GM21723 (cell line): ENCODE measurements around the gene PMP22.
"Not testable (repeated sequence)": the region's sequence is repeated elsewhere in the genome, so short reads cannot be mapped to it uniquely, and the experiment has no call there.

Experiments used
- ATAC-seq: cut with Tn5 transposase; IDR thresholded peaks from one replicate; pipeline ENCODE4 v1.9.1; 2021; ENCODE audit warnings: mild to moderate bottlenecking, moderate library complexity; ENCODE audit not compliant: unreplicated experiment

Gene PMP22

DNA sequence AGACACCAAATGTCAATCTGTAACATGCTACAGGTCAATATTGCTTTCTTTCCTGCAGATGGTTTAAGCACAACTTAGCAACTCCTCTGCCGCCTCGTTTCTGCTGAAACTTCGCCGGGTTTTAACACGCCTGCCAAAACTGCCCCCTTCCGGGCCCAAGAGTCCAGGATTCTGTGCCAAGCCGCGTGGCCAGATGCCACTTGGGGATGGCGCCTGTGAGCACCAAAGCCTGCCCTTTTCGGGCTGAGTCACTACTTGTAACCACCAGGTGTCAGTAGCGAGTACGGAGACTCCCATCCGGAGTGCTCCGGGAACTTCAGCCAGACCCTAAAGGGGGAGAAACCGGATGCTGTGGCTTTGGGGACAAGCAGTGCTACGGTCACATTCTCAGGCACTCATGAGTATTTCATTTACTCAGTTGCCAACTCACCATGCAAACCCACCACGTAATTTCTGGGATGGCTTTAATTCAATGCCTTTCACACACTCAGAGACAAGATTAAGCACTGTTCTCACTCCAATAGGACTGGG lies 7.8 kb downstream of the PMP22 start:
- ATAC-seq: peak; percentile 84

DNA sequence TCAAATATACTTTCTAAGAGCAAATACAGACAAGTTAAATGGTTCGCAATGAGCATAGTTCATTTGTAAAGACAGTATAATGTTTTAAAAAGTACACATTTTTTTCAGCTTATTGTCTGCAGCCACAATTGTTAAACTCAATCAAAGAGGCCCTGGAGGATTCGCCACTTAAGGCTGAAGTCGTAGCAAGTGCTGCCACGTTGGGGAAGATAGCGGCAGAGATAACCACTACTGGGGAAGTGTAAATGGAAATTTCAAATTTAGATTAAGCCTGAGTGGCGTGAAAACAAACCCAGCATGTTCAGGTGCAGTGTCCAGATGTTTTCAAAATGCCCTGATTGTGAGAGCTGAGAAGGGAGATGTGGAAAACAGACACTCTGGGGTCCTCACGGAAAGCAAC lies 8.4 kb downstream of the PMP22 start:
- no peak for ATAC-seq

DNA sequence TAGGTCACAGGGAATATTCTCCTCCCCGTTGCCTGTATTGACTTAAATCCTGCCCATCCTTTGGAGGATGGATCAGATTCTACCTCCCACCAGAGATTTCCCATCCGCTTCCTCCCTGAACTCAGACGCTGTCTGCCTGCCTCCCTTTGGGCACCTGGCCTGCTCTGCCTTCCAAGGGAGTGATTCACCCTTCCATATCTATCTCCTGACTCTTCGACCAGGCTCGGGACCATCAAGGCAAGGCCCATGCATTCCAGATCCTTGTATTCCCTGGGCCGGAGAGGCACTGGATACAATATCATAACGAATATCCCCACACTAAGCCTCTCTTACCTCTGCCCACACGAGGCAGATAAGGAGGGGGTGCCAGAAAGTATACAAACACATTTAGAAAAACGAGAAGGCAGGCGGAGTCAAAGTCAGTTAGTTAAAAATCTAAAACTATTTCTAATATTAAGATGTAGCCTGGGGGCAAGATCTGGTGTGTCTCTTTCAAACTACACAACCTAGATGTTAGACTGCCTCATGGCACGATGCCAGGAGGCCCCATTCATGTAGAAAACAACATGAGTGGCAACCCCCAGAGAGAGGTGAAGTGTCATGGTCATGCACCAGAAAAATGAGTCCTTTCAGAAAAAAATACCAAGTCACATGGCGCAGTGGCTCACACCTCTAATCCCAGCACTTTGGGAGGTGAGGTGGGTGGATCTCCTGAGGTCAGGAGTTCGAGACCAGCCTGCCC lies 9.2 kb downstream of the PMP22 start:
- ATAC-seq: no peak

DNA sequence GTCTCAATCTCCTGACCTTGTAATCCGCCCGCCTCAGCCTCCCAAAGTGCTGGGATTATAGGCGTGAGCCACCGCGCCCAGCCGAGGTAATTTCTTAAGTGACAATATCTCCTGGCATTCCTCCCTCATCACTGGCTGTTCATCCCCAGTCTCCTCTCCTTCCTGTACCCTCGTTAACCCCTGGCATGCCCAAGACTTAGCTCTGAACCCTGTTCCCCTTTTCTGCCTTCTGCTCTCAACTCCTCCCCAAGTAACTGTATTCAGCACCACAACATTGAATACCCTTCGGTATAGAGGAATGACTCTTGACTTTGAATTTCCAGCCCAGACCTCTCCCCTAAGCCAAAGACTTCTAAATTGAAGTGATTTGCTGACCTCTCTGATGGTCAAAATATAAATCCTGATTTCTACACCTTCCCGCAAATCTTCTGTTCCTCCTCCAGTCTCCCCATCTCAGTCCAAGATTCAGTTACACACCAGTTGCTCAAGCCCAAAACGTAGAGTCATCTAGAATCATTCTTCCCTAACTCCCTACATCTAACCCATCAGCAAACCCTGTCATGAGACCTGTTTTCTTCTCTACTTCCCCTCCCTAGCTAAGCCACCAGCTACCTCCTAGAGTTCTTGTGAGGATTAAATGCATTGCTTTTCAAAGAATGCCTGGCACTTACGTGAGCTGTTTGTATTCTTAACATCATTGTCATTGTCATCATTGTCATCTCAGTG lies 14.8 kb downstream of the PMP22 start:
- no peak for ATAC-seq

DNA sequence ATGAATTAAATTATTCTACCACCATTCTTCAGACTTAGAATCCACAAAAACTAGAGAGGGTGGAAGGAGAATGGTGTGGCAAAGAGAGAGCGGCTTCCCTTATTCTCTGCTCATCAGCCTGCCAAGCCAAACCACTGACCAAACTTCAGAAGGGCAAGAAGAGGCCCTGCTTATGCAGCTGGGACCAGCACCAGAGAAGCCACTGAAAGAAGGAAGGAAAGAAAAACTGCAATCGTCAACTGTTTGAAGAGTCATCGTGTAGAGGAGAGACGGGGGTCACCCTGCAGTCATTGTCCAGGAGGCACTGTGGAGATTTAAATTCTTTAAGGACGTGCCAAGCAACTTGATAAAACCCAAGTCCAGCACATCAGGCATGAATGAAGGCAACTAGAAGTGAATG lies 15.6 kb downstream of the PMP22 start:
- no peak for ATAC-seq

DNA sequence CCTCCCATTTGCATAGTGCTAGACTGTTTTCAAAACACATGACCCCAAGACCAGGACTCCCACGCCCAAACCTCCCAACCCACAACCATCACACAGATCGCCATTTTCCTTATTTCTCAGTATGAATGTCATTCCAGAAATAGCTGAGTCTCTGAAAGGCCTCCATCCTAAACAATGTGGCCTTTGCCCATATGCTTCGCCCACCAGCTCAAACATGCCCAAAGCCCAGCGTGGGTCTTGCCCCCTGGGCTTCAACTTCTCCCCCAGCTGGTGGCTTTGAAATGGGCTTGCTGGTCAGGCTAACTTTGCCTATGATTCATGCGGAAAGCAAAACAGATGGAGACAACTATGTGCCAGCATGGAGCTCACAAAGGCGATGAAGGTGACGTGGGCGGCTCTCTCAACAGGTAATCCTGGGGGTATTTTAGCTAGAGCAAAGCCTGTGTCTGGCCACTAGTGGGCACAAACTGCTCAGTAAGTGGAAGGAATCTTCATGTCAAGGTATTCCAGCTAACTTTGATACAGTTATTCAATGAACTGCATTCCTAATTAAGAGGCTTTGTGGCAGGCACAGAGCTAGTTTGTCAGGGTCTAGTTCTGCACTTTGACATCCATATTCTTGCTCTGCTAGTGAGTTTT lies 17.1 kb downstream of the PMP22 start:
- ATAC-seq: no peak

DNA sequence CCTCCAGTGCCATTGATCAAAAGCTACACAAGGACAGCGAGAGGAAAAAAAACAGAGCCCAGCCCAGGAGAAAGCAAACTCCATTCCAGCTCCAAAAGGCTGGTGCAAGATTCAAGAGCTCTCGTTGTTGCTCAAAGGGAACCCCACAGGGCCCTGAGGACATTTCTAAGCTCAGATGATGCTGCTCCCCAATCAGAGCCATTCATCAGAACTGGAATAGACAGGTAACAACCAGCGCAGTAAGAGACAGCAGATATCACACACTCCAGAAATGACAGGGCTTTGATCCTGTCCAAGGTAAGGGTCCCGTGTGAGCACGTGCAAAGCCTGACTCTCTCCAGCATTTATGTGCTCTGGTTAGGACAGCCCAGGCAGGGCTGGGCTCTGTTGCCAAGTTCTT lies 20.1 kb downstream of the PMP22 start:
- ATAC-seq: no peak

DNA sequence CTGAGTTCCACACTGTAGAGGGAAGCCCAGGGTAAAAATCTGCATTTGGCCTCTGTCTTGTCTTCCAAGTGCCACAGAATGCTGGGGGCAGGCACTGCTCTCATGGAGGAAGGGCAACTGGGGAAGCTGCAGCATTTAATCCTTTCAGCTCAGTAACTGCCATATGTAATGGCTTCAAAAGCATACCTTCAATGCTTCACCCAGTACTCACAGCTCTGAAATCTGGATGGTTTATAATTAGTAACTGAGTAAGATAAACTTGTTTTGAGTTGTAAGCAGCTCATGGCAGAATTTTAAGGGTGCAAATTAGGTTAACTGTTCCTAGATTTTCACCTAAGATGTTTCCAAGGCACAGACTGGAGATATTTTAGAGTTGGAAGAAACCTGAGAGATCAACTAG lies 24.5 kb downstream of the PMP22 start:
- no peak for ATAC-seq

DNA sequence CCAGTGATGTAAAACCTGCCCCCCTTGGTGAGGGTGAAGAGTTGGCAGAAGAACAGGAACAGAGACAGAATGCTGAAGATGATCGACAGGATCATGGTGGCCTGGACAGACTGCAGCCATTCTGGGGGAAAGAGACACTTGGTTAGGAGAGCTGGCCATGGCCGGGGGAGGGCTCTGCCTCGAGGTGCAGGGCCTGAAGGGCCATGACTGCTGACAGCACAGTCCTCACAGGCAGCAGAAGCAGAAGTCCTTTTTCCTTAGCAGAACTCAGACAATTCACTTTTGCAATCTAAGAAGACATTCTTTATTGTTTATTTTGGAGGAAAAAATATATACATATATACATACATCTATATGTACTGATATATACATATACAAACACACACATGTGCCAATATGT lies 25.6 kb downstream of the PMP22 start:
- no peak for ATAC-seq

DNA sequence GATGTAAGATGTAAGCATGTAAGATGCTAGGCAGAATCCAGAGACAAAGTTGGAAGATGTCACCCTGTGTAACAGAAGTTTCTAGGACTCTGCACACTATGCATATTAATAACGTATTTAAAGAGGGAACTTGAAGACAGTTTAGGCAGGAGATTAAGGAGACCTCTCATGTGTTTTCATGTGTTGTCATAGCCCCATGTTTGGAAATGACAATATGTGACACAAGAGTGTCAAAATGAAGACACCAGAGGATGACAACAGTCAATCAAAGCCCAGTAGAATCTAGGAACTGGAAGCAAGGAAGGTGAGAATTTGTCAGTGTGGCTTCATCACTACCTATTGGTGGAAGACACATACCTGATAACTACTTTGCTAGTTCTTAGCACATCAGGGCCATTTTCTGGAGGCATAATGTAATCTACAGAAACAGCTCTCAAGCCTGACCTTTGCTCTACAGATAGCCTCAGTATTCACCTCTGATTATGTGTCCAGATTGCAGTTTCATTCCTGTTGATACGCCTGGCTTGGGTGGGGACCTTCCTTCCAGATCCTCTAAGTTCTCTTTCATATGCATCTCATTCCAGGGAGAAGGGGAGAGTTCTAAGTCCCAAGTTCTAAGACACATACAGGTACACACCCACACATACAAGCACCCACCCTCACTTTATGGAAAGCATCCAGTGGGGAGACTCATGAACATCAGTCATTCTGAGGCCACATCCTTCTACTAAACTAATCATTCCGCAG lies 26.3 kb downstream of the PMP22 start:
- ATAC-seq: no peak

DNA sequence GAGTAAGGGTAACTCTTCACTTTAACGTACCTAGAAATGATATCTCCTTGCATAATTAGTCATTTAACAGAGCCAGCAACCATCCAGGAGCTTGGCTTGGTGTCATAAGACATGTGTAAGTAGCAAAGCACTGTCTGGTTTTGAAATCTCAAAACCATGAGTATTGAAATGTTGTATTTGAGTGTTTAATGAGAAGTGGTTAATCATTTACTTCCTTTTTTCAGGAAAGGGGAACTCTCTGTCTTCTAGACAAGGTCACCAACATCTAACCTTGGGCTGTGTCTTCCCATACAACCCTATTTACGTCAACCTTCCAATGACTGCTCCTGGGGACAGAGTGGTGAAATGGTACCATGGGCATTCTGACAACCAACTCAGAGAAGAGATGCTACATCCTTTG lies 27.1 kb downstream of the PMP22 start:
- ATAC-seq: no peak

DNA sequence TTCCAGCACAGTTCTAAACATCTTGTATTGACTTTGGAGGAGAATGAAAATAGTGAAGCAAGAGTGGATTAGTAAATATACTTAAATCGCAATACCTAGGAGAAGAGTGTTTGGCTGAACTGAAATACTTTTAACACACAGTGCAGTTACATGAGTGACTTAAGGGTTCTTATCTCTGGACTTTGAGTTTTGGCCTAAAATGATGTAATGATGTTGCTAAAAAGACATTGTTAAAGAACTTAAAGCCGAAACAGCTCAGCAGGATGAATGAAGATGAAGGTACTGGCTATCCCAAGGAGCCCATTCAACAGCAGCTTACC lies 28.1 kb downstream of the PMP22 start:
- no peak for ATAC-seq

DNA sequence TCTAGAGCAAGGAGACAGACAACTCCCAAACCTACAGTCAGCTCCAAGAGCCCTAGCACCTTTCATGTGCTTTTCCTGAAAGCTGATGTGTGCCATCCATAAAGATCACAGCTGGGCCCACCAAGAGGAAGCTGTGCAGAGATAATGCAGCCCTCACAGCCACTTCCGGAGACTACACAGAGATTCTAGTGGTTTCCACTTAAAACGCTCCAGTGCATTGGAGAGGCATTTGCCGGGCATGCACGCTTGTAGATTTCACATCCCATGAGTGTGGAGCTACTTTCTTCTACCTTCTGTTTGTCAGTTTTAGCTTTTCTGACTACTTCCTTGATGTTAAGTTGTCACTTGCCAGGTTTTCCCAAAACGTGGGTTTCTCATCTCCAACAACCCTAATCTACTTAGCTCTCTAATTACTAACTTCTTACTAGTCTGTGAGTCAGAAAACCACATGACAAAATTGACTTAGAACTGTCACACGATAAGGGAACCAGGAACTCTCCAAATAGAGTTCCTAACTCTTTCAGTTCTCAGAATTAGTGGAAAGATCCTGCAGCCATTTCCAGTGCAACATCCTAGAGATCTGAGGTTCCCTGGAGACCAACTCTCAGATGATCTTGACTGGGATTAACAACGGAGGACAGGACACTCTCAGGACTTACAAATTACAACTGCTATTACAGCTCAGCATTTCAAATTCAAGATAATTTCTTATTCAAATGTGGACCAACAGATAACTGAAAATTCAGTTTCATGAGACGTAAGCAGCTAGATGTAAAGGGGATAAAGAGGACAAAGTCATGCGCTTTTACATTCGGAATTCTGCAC lies 28.6 kb downstream of the PMP22 start:
- ATAC-seq: no peak

DNA sequence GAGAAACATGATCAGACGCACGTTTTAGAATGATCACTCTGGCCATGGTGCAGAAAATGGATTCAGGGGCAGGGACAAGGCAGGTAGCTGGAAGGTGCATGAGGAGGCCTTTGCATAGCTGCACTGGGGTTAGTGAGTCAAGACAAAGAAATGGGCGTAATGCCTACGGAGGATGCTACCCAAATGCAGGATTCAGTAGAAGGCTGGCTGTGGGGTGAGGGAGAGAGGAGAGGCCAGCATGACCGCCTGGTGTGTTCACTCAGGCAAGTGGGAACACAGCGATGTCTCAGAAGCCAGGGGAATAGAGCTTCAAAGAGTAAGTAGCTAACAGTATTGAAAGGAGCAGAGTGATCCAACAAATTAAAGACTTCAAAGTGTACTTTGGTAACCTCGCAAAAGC lies 31.2 kb downstream of the PMP22 start:
- no peak for ATAC-seq

DNA sequence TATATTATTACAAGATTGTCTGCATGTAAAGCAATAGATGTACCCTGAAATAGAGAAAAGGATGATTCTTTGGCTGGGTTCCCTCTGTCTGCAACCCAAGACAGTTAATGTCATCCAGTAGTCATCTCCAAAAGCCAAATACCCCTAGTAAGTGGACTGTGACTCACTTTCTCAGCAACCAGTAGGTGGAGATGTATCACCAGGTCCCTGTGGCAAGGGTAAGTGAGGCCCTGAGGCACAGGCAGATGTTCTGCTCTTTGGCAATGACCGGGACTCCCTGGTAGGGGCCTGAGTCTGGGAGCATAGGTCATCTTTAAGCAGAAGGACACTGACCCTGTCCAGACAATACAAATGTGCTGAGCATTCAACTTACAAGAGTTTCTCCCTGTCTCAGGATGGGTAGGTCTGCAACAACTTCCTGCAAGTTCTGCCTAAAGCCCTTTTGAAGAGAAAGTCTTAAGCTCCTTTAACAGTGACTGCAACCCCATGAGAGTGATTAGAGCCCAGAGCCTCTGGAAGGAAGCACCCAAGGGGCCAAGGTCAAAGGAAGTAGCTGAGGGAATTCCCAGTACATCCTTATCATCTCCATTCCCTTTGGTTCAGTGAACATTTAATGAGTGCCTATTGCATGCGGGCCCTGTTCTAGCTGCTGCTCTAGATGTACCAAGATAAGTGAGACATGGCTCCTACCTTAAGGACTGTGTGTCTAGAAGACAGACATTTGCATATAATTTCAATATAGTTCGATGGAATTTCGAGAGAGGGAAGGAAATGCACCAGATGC lies 31.9 kb downstream of the PMP22 start:
- no peak for ATAC-seq

DNA sequence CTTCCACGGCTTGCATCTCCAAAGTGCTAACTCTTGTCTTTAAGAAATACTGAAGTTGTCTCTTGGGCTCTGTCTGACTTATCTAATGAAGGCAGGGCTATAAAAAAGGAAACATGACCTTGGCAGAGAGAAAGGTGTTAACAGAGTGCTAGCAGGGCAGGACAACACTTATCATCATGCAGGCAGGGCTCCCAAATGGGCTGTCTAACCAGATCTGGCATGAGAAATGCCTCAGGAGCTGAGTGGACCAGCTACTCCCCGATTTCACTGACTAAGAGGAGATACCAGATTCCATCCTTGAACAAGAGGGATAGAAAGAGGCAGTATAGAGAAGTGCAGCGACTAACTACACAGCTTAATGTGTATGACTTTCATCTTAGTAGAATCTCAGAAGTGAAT lies 32.6 kb downstream of the PMP22 start:
- ATAC-seq: no peak

DNA sequence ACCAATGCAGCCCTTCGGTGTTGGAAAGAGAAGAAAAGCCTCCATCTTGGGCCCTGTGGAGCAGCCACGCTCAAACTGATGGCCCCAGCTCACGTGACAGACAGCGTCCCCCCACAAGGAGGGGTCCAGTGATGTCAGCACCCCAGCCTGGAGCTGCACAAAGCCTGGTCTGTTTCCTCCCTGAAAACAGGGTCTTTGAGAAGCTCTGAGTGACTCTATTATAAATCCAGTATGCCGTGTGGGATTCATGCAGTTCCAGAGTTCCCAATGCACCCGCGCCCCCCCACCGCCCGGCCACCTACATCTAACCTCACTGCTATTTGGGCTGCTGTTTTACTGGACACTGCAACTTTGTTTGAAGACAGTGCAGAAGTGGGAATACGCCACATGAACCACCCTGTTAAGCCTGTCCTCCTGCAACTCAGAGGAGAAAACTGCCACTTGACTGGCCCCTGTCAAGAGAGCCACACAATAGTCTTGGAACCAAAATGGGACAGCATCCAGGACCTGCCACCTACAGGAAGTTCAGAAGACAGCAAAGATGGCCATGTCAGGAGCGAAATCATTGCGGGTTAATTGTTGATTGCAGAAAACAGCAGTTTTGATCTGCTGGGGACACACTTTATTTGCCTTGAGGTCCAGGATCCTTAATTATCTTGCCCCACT lies 33.1 kb downstream of the PMP22 start:
- ATAC-seq: no peak

DNA sequence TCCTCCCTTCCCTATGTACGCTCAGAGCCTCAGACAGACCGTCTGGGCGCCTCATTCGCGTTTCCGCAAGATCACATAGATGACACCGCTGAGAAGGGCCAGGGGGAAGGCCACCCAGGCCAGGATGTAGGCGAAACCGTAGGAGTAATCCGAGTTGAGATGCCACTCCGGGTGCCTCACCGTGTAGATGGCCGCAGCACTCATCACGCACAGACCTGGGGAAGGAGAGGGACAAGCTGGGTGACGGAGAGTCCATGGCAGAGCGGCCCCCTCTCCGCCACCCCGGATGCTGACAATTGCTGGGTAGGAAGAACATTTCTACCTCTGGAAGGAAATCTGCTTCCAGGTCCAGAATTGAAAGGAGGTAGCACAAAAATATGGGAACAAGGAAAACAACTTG lies 34.3 kb downstream of the PMP22 start:
- ATAC-seq: no peak

DNA sequence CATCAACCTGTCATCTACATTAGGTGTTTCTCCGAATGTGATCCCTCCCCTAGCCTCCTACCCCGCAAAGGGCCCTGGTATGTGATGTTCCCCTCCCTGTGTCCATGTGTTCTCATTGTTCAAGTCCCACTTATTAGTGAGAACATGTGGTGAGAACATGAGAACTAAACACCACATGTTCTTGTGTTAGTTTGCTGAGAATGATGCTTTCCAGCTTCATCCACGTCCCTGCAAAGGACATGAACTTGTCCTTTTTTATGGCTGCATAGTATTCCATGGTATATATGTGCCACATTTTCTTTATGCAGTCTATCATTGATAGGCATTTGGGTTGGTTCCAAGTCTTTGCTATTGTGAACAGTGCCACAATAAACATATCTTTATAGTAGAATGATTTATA lies 43.3 kb downstream of the PMP22 start:
- ATAC-seq: not testable (repeated sequence)
